ENCODE data around the gene BBS12. TPM values are rescaled to one million over a fixed set of nuclear protein-coding genes. Genes with fewer than 3 reads are reported as not detected.

The BBS12 gene
- total RNA-seq, 6 donors from 2014 or later: 2.7 to 8.5 (median 3.2) TPM

- ATAC-seq (ENCODE audit: low FRiP score in 2 of 2) (no peak), DNase-seq (no peak)
- Histone ChIP-seq H3K4me3 (no peak overlapping the region), H3K4me1 (no peaks in the 10 kb centered on the region), H3K27me3 (no peaks in the 10 kb centered on the region), H3K9me3 (no peaks in the 10 kb centered on the region), H3K27ac (no peak overlapping the region), H3K36me3 (no peaks in the 10 kb centered on the region)
- 92 to 93% methylated on average over 7 of the region's 7 CpGs for WGBS, 2 donors
- no peak for TF ChIP-seq EP300 (IDR thresholded peaks at IDR 0.05)
- TF ChIP-seq POLR2AphosphoS5 (IDR thresholded peaks at IDR 0.05): no peak
- TF ChIP-seq POLR2A (IDR thresholded peaks at IDR 0.05): no peak
- TF ChIP-seq CTCF (IDR thresholded peaks at IDR 0.05): no peak
Observed at GRCh38 chr4:122777846-122778673, 45.6 kb downstream of the BBS12 start.

GRCh38 chr4:122781486-122781885 is 49.0 kb downstream of the BBS12 start:
- no peak for ATAC-seq (ENCODE audit: low FRiP score in 2 of 2)
- no peak overlapping the region for H3K27ac ChIP-seq
- DNase-seq: no peak
- H3K36me3 ChIP-seq: no peaks in the 10 kb centered on the region
- H3K4me3 ChIP-seq: no peak overlapping the region
- WGBS, 2 donors: 80% methylated on average over 2 of the region's 2 CpGs
- H3K9me3 ChIP-seq: no peaks in the 10 kb centered on the region
- TF ChIP-seq POLR2AphosphoS5 (IDR thresholded peaks at IDR 0.05) (no peak), EP300 (IDR thresholded peaks at IDR 0.05) (no peak), CTCF (IDR thresholded peaks at IDR 0.05) (no peak), POLR2A (IDR thresholded peaks at IDR 0.05) (no peak)
- H3K4me1 ChIP-seq: peaks cover 0 to 6% (median 3%) of the 10 kb centered on the region in 4 donors
- H3K27me3 ChIP-seq: no peaks in the 10 kb centered on the region

GRCh38 chr4:122783301-122784215 is 51.1 kb downstream of the BBS12 start:
- Histone ChIP-seq H3K27me3 (no peaks in the 10 kb centered on the region), H3K27ac (peak overlapping the region in 3 of 4 donors; percentile 12 to 32 (median 30)), H3K4me1 (peaks cover 0 to 6% (median 3%) of the 10 kb centered on the region in 4 donors), H3K4me3 (no peak overlapping the region), H3K9me3 (no peaks in the 10 kb centered on the region), H3K36me3 (no peaks in the 10 kb centered on the region)
- DNase-seq (peak in 1 of 2 donors; percentile 35), ATAC-seq (ENCODE audit: low FRiP score in 2 of 2) (peak; percentile 91 to 95)
- WGBS, 2 donors: 37 to 41% methylated on average over 6 of the region's 6 CpGs
- TF ChIP-seq POLR2AphosphoS5 (IDR thresholded peaks at IDR 0.05) (peak in 1 of 2 donors; percentile 46), CTCF (IDR thresholded peaks at IDR 0.05) (no peak), EP300 (IDR thresholded peaks at IDR 0.05) (no peak), POLR2A (IDR thresholded peaks at IDR 0.05) (no peak)

- TF ChIP-seq CTCF (IDR thresholded peaks at IDR 0.05) (no peak), EP300 (IDR thresholded peaks at IDR 0.05) (no peak)
- no peaks in the 10 kb centered on the region for H3K27me3 ChIP-seq
- no peaks in the 10 kb centered on the region for H3K36me3 ChIP-seq
- no peak overlapping the region for H3K4me3 ChIP-seq
- H3K9me3 ChIP-seq: no peaks in the 10 kb centered on the region
- H3K4me1 ChIP-seq: peaks cover 0 to 6% (median 3%) of the 10 kb centered on the region in 4 donors
- 26 to 51% methylated on average over 1 of the region's 1 CpG for WGBS, 2 donors
- H3K27ac ChIP-seq: no peak overlapping the region
- no peak for ATAC-seq (ENCODE audit: low FRiP score in 2 of 2)
- no peak for DNase-seq
Observed at GRCh38 chr4:122784261-122784660, 51.8 kb downstream of the BBS12 start.

Data from upper lobe of left lung (tissue), 6 donors.